ENCODE data around the gene BAHD1.

DNA sequence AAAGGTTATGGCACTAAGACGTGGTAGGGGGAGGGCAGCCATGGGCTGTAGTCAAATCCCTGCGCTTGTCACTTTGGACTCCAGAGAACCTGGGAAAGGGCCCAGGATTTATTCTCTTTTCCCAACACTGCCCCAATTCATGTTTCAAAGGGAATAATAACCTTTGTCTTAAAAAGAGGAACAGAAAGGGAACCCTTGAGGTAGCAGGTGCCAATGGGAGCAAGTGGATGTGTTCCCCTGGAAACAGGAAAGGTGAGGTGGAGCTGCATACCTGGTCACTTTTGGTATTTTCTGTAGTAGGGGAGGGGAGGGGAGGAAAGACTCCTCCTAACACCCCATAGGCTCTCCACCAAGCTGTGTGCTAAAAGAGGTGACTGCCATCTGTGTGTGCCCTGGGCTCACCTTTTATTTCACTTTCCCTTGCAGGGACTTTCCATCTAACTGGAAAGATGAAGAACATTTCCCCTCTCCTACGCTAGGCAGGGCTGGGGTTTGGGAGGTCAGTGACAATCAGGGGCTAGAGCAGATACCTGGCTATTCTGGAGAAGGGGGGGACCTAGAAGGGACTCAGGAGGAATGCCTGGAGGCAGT, 23.9 kb downstream of the BAHD1 start:
- TF ChIP-seq, protein P1, sequence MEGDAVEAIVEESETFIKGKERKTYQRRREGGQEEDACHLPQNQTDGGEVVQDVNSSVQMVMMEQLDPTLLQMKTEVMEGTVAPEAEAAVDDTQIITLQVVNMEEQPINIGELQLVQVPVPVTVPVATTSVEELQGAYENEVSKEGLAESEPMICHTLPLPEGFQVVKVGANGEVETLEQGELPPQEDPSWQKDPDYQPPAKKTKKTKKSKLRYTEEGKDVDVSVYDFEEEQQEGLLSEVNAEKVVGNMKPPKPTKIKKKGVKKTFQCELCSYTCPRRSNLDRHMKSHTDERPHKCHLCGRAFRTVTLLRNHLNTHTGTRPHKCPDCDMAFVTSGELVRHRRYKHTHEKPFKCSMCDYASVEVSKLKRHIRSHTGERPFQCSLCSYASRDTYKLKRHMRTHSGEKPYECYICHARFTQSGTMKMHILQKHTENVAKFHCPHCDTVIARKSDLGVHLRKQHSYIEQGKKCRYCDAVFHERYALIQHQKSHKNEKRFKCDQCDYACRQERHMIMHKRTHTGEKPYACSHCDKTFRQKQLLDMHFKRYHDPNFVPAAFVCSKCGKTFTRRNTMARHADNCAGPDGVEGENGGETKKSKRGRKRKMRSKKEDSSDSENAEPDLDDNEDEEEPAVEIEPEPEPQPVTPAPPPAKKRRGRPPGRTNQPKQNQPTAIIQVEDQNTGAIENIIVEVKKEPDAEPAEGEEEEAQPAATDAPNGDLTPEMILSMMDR (IDR thresholded peaks at IDR 0.05; ENCODE audit: insufficient read depth, low read length): no peak
- TF ChIP-seq POLR2AphosphoS5 (IDR thresholded peaks at IDR 0.05; ENCODE audit: low read depth): no peak
- TF ChIP-seq, protein P2, sequence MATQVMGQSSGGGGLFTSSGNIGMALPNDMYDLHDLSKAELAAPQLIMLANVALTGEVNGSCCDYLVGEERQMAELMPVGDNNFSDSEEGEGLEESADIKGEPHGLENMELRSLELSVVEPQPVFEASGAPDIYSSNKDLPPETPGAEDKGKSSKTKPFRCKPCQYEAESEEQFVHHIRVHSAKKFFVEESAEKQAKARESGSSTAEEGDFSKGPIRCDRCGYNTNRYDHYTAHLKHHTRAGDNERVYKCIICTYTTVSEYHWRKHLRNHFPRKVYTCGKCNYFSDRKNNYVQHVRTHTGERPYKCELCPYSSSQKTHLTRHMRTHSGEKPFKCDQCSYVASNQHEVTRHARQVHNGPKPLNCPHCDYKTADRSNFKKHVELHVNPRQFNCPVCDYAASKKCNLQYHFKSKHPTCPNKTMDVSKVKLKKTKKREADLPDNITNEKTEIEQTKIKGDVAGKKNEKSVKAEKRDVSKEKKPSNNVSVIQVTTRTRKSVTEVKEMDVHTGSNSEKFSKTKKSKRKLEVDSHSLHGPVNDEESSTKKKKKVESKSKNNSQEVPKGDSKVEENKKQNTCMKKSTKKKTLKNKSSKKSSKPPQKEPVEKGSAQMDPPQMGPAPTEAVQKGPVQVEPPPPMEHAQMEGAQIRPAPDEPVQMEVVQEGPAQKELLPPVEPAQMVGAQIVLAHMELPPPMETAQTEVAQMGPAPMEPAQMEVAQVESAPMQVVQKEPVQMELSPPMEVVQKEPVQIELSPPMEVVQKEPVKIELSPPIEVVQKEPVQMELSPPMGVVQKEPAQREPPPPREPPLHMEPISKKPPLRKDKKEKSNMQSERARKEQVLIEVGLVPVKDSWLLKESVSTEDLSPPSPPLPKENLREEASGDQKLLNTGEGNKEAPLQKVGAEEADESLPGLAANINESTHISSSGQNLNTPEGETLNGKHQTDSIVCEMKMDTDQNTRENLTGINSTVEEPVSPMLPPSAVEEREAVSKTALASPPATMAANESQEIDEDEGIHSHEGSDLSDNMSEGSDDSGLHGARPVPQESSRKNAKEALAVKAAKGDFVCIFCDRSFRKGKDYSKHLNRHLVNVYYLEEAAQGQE (IDR thresholded peaks at IDR 0.05; ENCODE audit: insufficient replicate concordance, low read depth): no peak
